Duodenal mucosa (tissue), 2 donors: ENCODE results near the gene EFR3B.
"Not testable (repeated sequence)": the region's sequence is repeated elsewhere in the genome, so short reads cannot be mapped to it uniquely, and the experiment has no call there.

Experiments used
- H3K27ac ChIP-seq: one replicate; pipeline ENCODE4 v1.7.0; 2013; ENCODE audit warnings: low read depth, low read length
- H3K27me3 ChIP-seq, 2 donors: one replicate each; pipeline ENCODE4 v1.7.0; 2013; ENCODE audit warnings: low read length in 2 of 2, control low read depth in 1 of 2; ENCODE audit not compliant: insufficient read depth in 2 of 2, control insufficient read depth in 1 of 2
- H3K36me3 ChIP-seq, 2 donors: one replicate each; pipeline ENCODE4 v1.7.0; 2013; ENCODE audit warnings: low read length in 2 of 2, control low read depth in 1 of 2; ENCODE audit not compliant: insufficient read depth in 2 of 2, control insufficient read depth in 1 of 2
- H3K4me1 ChIP-seq, 2 donors: one replicate each; pipeline ENCODE4 v1.7.0; 2013; ENCODE audit warnings: low read length in 2 of 2, control low read depth in 1 of 2; ENCODE audit not compliant: insufficient read depth in 2 of 2, control insufficient read depth in 1 of 2
- H3K4me3 ChIP-seq, 2 donors: one replicate each; pipeline ENCODE4 v1.7.0; 2013; ENCODE audit warnings: low read length in 2 of 2, low read depth in 1 of 2
- H3K9ac ChIP-seq, 2 donors: one replicate each; pipeline ENCODE4 v1.7.0; 2013; ENCODE audit warnings: low read length in 2 of 2, low read depth in 1 of 2
- H3K9me3 ChIP-seq, 2 donors: one replicate each; pipeline ENCODE4 v1.7.0; 2013; ENCODE audit warnings: low read length in 2 of 2, control low read depth in 1 of 2; ENCODE audit not compliant: control insufficient read depth in 1 of 2

The EFR3B gene

GRCh38 chr2:25098670-25099486 is 57.0 kb downstream of the EFR3B start:
- H3K9me3 ChIP-seq, result no peaks in the 10 kb centered on the region
- H3K4me3 ChIP-seq, result no peak overlapping the region
- no peaks in the 10 kb centered on the region for H3K27me3 ChIP-seq
- no peaks in the 10 kb centered on the region for H3K36me3 ChIP-seq
- no peak overlapping the region for H3K27ac ChIP-seq
- H3K4me1 ChIP-seq, result peaks cover 0 to 3% of the 10 kb centered on the region in 2 donors
- no peak overlapping the region for H3K9ac ChIP-seq

DNA sequence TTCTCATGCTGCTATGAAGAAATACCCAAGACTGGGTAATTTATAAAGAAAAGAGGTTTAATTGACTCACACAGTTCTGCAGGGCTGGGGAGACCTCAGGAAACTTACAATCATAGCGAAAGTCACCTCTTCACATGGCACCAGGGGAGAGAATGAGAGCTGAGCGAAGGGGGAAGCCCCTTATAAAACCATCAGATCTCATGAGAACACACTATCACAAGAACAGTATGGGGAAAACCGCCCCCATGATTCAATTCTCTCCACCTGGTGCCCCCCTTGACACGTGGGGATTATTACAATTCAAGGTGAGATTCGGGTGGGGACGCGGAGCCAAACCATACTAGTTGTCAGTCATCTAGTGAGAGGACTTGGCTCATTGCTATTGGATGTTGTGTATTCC is 60.5 kb downstream of the EFR3B start:
- H3K27ac ChIP-seq, H3K27me3 ChIP-seq, H3K4me1 ChIP-seq, H3K9ac ChIP-seq, H3K4me3 ChIP-seq, H3K36me3 ChIP-seq, H3K9me3 ChIP-seq: not testable (repeated sequence)

DNA sequence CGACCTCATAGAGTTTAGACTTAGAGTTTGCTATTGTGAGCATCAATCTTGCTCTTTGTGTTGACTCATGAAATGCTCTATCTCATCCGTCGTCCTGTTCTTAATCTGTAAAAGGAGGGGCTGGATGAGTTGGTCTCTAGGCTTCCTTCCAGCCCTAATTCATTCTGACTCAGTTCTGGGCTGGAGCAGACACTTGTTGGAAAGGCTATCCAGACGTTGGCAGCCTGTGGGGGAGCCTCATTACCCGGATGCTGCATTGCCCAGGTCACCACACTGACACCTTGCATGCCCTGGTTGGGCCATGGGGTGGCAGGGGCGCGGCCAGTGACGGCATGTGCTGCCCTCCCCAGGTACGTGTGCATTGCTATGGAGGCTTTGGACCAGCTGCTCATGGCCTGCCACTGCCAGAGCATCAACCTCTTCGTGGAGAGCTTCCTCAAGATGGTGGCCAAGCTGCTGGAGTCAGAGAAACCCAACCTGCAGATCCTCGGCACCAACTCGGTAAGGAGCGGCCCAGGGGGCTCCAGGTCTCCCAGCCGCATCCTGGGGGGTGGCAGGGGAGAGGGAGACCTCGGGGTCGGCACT is 61.5 kb downstream of the EFR3B start:
- H3K4me3 ChIP-seq, result no peak overlapping the region
- H3K9me3 ChIP-seq, result no peaks in the 10 kb centered on the region
- H3K27me3 ChIP-seq, result no peaks in the 10 kb centered on the region
- no peaks in the 10 kb centered on the region for H3K36me3 ChIP-seq
- peaks cover 0 to 3% of the 10 kb centered on the region in 2 donors for H3K4me1 ChIP-seq
- H3K9ac ChIP-seq, result no peak overlapping the region
- H3K27ac ChIP-seq, result no peak overlapping the region

GRCh38 chr2:25104736-25105135 is 62.9 kb downstream of the EFR3B start:
- H3K27ac ChIP-seq, result no peak overlapping the region
- no peaks in the 10 kb centered on the region for H3K27me3 ChIP-seq
- no peaks in the 10 kb centered on the region for H3K36me3 ChIP-seq
- no peaks in the 10 kb centered on the region for H3K9me3 ChIP-seq
- no peaks in the 10 kb centered on the region for H3K4me1 ChIP-seq
- H3K4me3 ChIP-seq, result no peak overlapping the region
- no peak overlapping the region for H3K9ac ChIP-seq

- Histone ChIP-seq H3K27ac (no peak overlapping the region), H3K4me1 (no peaks in the 10 kb centered on the region), H3K9me3 (no peaks in the 10 kb centered on the region), H3K4me3 (no peak overlapping the region), H3K36me3 (no peaks in the 10 kb centered on the region), H3K9ac (no peak overlapping the region), H3K27me3 (no peaks in the 10 kb centered on the region)
These were observed 63.6 kb downstream of the EFR3B start for GRCh38 chr2:25105336-25106085.

GRCh38 chr2:25109822-25110221 is 67.9 kb downstream of the EFR3B start:
- Histone ChIP-seq H3K27ac (no peak overlapping the region), H3K36me3 (no peaks in the 10 kb centered on the region), H3K4me3 (no peak overlapping the region), H3K9ac (no peak overlapping the region), H3K4me1 (no peaks in the 10 kb centered on the region), H3K9me3 (no peaks in the 10 kb centered on the region), H3K27me3 (no peaks in the 10 kb centered on the region)

- Histone ChIP-seq H3K4me1 (no peaks in the 10 kb centered on the region), H3K4me3 (no peak overlapping the region), H3K9me3 (no peaks in the 10 kb centered on the region)
These were observed 70.2 kb downstream of the EFR3B start for GRCh38 chr2:25112113-25112512.

DNA sequence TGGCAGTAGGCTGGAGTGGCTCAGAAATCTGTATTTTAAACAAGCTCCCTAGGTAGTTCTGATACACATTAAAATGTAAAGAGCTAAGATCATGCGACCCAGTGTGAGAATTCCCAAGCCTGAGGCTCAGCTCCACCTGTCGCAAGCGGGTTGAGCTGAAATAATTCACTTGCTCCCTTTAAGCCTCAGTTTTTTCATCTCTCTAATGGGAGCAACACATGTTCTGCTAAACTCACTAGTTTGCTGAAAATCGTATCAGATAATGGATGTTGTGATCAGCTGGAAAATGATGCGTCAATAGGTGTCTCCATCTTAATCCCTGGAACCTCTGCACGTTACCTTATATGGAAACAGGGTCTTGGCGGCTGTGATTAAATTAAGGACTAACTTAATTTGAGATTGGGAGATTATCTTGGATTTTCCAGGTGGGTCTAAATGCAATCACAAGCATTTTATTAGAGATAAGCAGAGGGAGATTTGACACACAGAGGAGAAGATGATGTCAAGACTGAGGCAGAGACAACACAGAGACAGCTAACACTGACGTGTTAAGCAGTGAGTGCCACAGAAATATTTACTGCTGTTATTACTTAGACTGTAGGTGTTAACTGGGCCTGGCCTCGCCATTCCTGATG is 73.5 kb downstream of the EFR3B start:
- Histone ChIP-seq H3K36me3 (no peaks in the 10 kb centered on the region), H3K4me3 (no peak overlapping the region), H3K9ac (no peak overlapping the region), H3K4me1 (no peaks in the 10 kb centered on the region), H3K27me3 (no peaks in the 10 kb centered on the region), H3K27ac (no peak overlapping the region), H3K9me3 (no peaks in the 10 kb centered on the region)

More at GRCh38 chr2:25112113-25112512, 70.2 kb downstream of the EFR3B start:
- Histone ChIP-seq H3K27ac (no peak overlapping the region), H3K27me3 (no peaks in the 10 kb centered on the region), H3K9ac (no peak overlapping the region), H3K36me3 (no peaks in the 10 kb centered on the region)

DNA sequence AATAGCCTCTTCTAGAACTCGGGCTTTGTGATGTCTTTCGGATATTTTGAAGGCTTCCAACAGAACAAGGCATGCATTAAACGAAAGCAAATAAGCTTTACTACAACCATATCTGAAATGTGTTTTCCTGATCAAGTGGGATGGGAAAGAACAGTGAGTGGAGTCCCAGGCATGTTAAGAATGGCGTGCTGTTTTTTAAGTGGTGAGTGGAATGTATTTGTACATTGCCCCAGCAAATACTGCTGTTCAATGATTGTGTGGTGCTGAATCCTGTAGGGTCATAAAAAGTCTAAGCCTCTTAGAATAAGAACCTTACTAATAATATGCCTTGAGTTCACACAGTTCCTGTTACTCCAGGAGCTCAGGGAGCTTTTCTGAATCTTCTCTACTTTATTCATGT is 74.0 kb downstream of the EFR3B start:
- H3K27ac ChIP-seq, result no peak overlapping the region
- no peak overlapping the region for H3K4me3 ChIP-seq
- no peaks in the 10 kb centered on the region for H3K4me1 ChIP-seq
- H3K9ac ChIP-seq, result no peak overlapping the region
- no peaks in the 10 kb centered on the region for H3K36me3 ChIP-seq
- no peaks in the 10 kb centered on the region for H3K9me3 ChIP-seq
- no peaks in the 10 kb centered on the region for H3K27me3 ChIP-seq

GRCh38 chr2:25116956-25117355 is 75.1 kb downstream of the EFR3B start:
- H3K9me3 ChIP-seq, result no peaks in the 10 kb centered on the region
- H3K4me3 ChIP-seq, result no peak overlapping the region
- H3K4me1 ChIP-seq, result no peaks in the 10 kb centered on the region
- H3K27me3 ChIP-seq, result no peaks in the 10 kb centered on the region
- H3K36me3 ChIP-seq, result no peaks in the 10 kb centered on the region
- no peak overlapping the region for H3K9ac ChIP-seq
- H3K27ac ChIP-seq, result no peak overlapping the region
